HEK293 (cell line): ENCODE results near the gene CREG2.

Experiments used
- GLI4 ChIP-seq: fragments of 450-650 bp; formaldehyde crosslinking; IDR thresholded peaks from 2 replicates; pipeline ENCODE4 v1.5.1; 2016; ENCODE audit warnings: missing biosample characterization, missing genetic modification characterization
- MEIS1 ChIP-seq: sonication (generic); formaldehyde crosslinking; IDR thresholded peaks from 2 replicates; pipeline ENCODE4 v1.8.1; 2022; ENCODE audit warnings: missing genetic modification reagents, mild to moderate bottlenecking, borderline replicate concordance
- MYNN ChIP-seq: fragments of 450-650 bp; formaldehyde crosslinking; IDR thresholded peaks from 2 replicates; pipeline ENCODE4 v1.5.1; 2016; ENCODE audit warnings: missing biosample characterization, missing genetic modification characterization, borderline replicate concordance
- PRDM1 ChIP-seq: fragments of 450-650 bp; formaldehyde crosslinking; IDR thresholded peaks from 2 replicates; pipeline ENCODE4; 2016; ENCODE audit warnings: missing biosample characterization, missing genetic modification characterization
- TCF7L2 ChIP-seq: IDR thresholded peaks from 2 replicates; pipeline ENCODE4 v1.6.1; 2011; ENCODE audit warnings: low read depth, mild to moderate bottlenecking, inconsistent platforms, low read length, moderate library complexity, borderline replicate concordance
- ZBTB17 ChIP-seq: fragments of 450-650 bp; formaldehyde crosslinking; IDR thresholded peaks from 2 replicates; pipeline ENCODE4 v1.5.1; 2016; ENCODE audit warnings: missing biosample characterization, missing genetic modification characterization
- ZNF221 ChIP-seq: fragments of 450-650 bp; formaldehyde crosslinking; IDR thresholded peaks from 2 replicates; pipeline ENCODE4 v1.5.1; 2017; ENCODE audit warnings: missing biosample characterization, missing genetic modification characterization, borderline replicate concordance
- ZNF23 ChIP-seq: fragments of 450-650 bp; formaldehyde crosslinking; IDR thresholded peaks from 2 replicates; pipeline ENCODE4 v1.5.1; 2016; ENCODE audit warnings: missing biosample characterization, missing genetic modification characterization, borderline replicate concordance
- ZNF266 ChIP-seq: fragments of 450-650 bp; formaldehyde crosslinking; IDR thresholded peaks from 2 replicates; pipeline ENCODE4 v1.5.1; 2016; ENCODE audit warnings: missing biosample characterization, missing genetic modification characterization, low read depth
- ZNF660 ChIP-seq: fragments of 450-650 bp; IDR thresholded peaks from 2 replicates; pipeline ENCODE4 v1.5.1; 2018; ENCODE audit warnings: missing biosample characterization, mild to moderate bottlenecking, missing genetic modification characterization
- TF ChIP-seq, protein P1 (sequence below): sonication (generic); formaldehyde crosslinking; IDR thresholded peaks from 2 replicates; pipeline ENCODE4 v1.8.1; 2022; ENCODE audit warnings: mild to moderate bottlenecking, moderate library complexity, missing genetic modification reagents
- TF ChIP-seq, protein P2 (sequence below): fragments of 450-650 bp; formaldehyde crosslinking; IDR thresholded peaks from 2 replicates; pipeline ENCODE4 v1.5.1; 2016; ENCODE audit warnings: missing biosample characterization, missing genetic modification characterization
- TF ChIP-seq, protein P3 (sequence below): fragments of 450-650 bp; formaldehyde crosslinking; optimal IDR thresholded peaks from 2 replicates; pipeline ENCODE3; 2016; ENCODE audit warnings: missing biosample characterization, mild to moderate bottlenecking, missing genetic modification characterization

DNA sequence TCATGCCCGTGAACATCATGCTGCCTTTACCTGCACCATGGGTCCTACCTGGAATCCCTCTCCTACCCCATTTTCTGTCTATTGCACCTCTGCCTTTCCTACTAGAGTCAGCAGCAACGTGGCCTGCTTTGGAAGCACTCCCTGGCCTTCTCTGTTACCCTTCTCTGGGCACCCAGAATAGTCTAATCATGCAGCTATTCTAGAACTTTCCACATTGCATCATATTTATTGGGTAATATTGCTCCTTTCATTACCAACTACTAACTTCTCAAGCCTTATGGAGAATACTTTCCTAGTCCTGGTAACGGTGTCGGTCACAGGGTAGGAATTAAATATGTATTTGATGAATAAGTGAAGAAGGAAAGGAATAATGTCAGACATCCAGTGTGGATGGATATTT, 33.3 kb upstream of the CREG2 start:
- TF ChIP-seq, protein P1, sequence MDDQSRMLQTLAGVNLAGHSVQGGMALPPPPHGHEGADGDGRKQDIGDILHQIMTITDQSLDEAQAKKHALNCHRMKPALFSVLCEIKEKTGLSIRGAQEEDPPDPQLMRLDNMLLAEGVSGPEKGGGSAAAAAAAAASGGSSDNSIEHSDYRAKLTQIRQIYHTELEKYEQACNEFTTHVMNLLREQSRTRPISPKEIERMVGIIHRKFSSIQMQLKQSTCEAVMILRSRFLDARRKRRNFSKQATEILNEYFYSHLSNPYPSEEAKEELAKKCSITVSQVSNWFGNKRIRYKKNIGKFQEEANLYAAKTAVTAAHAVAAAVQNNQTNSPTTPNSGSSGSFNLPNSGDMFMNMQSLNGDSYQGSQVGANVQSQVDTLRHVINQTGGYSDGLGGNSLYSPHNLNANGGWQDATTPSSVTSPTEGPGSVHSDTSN (CRISPR knock-in tag) = no peak
- TF ChIP-seq PRDM1 (no peak), ZNF23 (tag by site-specific recombination) (no peak), TCF7L2 (no peak), ZNF660 (no peak), ZNF221 (tag by site-specific recombination) (no peak), ZBTB17 (tag by site-specific recombination) (no peak), ZNF266 (tag by site-specific recombination) (no peak), MYNN (tag by site-specific recombination) (no peak), MEIS1 (no peak), GLI4 (tag by site-specific recombination) (no peak)
- TF ChIP-seq, protein P2, sequence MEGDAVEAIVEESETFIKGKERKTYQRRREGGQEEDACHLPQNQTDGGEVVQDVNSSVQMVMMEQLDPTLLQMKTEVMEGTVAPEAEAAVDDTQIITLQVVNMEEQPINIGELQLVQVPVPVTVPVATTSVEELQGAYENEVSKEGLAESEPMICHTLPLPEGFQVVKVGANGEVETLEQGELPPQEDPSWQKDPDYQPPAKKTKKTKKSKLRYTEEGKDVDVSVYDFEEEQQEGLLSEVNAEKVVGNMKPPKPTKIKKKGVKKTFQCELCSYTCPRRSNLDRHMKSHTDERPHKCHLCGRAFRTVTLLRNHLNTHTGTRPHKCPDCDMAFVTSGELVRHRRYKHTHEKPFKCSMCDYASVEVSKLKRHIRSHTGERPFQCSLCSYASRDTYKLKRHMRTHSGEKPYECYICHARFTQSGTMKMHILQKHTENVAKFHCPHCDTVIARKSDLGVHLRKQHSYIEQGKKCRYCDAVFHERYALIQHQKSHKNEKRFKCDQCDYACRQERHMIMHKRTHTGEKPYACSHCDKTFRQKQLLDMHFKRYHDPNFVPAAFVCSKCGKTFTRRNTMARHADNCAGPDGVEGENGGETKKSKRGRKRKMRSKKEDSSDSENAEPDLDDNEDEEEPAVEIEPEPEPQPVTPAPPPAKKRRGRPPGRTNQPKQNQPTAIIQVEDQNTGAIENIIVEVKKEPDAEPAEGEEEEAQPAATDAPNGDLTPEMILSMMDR = no peak
- TF ChIP-seq, protein P3, sequence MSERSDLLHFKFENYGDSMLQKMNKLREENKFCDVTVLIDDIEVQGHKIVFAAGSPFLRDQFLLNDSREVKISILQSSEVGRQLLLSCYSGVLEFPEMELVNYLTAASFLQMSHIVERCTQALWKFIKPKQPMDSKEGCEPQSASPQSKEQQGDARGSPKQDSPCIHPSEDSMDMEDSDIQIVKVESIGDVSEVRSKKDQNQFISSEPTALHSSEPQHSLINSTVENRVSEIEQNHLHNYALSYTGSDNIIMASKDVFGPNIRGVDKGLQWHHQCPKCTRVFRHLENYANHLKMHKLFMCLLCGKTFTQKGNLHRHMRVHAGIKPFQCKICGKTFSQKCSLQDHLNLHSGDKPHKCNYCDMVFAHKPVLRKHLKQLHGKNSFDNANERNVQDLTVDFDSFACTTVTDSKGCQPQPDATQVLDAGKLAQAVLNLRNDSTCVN = no peak
